GM19372 (cell line): Measurements from ENCODE around the gene CEP44.
A peak's percentile ranks its signal among the peaks of the same experiment; 100 is the strongest.
"Not testable (repeated sequence)": the region's sequence is repeated elsewhere in the genome, so short reads cannot be mapped to it uniquely, and the experiment has no call there.

Experiments used
- ATAC-seq: cut with Tn5 transposase; IDR thresholded peaks from one replicate; pipeline ENCODE4 v1.9.1; 2021; ENCODE audit warnings: mild to moderate bottlenecking, low read depth, moderate library complexity; ENCODE audit not compliant: unreplicated experiment

CEP44 gene

GRCh38 chr4:174277433-174277832 is 6.3 kb upstream of the CEP44 start:
- ATAC-seq, result no peak

DNA sequence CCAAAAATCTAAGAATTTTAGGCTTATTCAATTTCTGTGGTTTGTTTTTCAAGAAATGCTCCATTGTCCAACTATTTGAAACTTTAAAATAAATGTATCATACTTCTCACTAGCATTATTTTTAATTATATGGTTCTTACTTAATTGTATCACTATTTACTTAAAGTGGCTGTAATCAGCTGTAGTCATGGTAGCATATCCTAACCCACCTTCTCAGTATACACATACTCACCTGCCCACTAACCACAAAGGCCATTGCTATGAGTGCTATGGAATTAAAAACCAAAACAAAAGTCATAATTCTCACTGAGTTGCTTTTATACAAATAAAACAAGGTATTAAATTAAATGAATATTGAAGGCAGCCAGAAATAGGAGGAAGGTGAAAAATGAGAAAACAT is 5.2 kb upstream of the CEP44 start:
- no peak for ATAC-seq

DNA sequence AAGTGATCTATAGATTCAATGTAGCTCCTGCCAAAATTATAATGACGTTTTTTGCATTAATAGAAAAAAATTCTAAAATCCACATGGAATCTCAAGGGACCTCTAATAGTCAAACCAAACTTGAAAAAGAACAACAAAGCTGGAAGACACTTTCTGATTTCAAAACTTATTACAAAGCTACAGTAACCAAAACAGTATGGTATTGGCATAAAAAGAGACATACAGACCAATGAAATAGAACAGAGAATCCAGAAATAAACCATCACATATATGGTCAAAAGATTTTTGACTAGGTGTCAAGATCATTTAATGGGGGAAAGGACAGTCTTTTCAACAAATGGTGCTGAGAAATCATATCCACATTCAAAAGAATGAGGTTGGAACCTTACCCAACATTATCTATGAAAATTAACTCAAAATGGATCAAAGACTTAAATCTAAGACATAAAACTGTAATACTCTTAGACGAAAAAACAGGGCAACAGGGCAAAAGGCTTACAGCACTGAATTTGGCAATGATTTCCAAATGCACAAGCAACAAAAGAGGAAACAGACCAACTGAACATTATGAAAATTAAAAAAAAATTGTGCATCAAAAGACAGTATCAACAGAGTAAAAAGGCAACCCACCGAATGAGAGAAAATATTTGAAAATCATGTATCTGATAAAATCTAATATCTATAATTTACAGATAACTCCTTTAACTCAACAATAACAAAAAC is 4.1 kb upstream of the CEP44 start:
- ATAC-seq, result no peak

DNA sequence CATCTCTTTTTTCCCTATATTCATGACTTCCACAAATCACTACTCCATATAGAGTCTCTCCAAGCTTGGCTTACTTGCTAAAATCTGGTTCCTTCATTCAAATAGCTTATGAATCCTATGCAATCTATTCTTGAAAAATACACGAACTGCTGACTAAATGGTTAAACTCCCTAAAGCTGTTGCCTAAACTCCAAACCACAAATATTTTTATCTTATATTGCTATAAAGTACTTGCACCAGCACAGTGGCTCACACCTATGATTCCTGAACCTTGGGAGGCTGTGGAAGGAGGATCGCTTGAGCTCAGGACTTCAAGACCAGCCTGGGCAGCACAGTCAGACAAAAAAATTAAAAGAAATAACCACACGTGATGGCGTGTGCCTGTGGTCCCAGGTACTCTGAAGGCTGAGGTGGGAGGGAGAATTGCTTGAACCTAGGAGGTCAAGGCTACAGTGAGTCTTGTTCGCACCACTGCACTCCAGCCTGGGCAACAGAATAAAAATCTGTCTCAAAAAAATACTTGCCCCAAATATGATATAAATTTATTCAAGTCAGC is 2.5 kb upstream of the CEP44 start:
- no peak for ATAC-seq

DNA sequence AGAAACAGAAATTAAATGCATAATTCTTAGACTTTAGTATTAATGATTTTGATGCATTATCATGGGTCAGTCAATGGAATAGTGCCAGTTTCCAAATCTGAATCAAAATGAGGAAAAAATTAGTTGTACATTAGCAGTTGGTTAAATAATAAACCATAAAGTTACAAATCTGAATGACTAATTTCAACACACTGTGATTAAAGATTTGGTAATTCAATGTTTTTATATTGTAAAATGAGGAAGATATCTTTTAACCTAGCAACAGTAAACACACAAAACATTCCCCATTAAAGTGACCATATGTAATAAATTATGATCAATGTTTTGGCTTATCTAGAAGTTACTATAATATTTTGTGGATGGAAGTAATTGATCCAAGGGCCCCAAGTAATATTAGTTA is 1.8 kb upstream of the CEP44 start:
- ATAC-seq, result no peak

DNA sequence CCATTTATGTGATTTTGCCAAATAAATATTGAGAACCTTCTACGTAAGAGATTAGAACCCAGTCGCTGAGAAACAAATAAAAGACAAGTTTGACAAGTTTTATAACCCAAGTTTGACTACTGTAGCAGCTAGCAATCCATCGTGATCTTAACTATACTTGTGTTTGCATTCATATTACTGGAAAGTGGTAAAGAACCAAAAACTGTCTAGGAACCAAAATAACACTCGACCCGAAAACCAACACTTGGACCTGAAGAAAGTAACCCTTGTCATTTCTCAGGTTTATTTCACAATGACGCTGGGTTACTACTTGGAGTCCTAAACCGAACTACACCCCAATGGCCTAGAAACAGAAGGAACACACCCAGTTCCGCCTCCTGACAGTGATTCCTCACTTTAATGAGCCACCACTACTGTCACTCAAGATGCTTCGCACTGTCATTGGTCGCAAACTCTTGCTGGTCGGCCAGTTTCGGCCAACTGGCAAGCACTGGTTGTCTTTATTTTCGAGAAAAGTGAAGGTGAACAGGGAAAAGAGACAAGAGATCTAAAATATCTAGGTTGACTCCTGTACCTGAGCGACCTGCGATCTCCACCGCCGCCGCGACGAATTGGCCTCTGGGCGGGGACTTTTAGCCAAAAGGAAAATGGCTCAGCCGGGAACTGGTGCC is 740 bp upstream of the CEP44 start:
- peak; percentile 98 for ATAC-seq

DNA sequence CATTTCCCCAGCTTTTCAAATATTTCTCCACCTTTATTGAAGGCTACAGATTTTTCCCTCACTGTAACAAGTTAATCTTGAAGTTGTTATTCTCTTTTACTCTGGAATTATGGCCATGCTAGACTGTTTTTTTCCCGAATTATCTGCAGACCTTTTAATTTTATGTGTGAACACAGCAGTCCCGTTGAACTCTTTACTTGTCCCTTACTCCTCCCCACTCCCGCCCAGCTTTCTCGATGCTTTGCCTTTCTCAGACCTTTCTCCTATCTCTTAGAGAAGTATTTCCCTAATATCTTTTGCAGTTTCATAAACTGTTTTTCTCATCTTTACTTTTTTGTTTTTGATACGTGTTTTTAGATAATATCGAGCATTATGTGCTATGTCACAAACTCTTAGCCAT is 776 bp downstream of the CEP44 start:
- no peak for ATAC-seq

- no peak for ATAC-seq
Measured at GRCh38 chr4:174286870-174287269, 3.2 kb downstream of the CEP44 start.

GRCh38 chr4:174292473-174292872 is 8.8 kb downstream of the CEP44 start:
- ATAC-seq, result no peak

GRCh38 chr4:174294641-174295040 is 10.9 kb downstream of the CEP44 start:
- not testable (repeated sequence) for ATAC-seq

DNA sequence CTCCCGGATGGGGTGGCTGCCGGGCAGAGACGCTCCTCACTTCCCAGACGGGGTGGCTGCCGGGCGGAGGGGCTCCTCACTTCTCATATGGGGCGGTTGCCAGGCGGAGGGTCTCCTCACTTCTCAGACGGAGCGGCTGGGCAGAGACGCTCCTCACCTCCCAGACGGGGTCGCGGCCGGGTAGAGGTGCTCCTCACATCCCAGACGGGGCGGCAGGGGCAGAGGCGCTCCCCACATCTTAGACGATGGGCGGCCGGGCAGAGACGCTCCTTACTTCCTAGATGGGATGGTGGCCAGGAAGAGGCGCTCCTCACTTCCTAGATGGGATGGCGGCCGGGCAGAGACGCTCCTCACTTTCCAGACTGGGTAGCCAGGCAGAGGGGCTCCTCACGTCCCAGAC is 11.4 kb downstream of the CEP44 start:
- not testable (repeated sequence) for ATAC-seq

GRCh38 chr4:174303687-174304086 is 20.0 kb downstream of the CEP44 start:
- no peak for ATAC-seq

- no peak for ATAC-seq
Measured at GRCh38 chr4:174304664-174305063, 21.0 kb downstream of the CEP44 start.

- ATAC-seq, result no peak
Measured at GRCh38 chr4:174305961-174306360, 22.2 kb downstream of the CEP44 start.

GRCh38 chr4:174307694-174308093 is 24.0 kb downstream of the CEP44 start:
- no peak for ATAC-seq

DNA sequence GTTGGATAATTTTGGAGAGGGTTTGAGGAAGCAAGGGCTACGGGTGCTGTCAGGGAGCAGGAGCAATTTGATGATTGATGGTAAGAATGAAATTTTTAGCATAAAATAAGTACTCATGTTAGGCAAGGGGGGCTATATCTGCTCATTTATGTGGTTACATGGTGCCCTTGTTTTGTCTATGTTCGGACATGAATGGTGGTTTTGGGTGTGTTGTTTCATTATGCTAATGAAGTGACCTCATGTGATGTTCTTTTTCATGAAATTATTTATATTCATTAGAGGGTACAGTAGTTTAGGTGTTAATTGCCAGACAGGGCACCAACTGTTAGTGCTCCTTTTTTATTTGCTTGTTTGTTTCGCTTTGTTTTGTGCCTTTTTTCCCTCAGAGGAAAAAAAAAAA is 29.3 kb downstream of the CEP44 start:
- ATAC-seq, result no peak

DNA sequence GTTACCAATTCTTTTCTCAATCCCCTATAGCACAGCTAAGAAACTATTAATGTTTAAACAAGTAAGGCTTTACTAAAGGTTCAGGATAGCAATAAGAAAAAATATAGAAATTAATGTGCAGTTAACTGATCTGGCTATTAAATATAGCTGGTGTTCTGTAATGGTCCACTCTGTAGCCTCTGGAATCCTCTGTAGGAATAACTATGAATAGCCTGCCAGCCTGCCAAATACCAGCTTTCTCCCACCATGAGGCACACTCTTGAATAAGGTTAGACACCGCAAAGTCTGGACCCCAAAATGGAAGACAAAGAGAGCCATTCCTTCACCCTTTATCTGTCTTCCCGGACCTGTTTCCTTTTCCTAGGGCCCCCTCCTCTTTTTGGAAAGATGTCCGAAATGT is 30.6 kb downstream of the CEP44 start:
- ATAC-seq, result no peak

DNA sequence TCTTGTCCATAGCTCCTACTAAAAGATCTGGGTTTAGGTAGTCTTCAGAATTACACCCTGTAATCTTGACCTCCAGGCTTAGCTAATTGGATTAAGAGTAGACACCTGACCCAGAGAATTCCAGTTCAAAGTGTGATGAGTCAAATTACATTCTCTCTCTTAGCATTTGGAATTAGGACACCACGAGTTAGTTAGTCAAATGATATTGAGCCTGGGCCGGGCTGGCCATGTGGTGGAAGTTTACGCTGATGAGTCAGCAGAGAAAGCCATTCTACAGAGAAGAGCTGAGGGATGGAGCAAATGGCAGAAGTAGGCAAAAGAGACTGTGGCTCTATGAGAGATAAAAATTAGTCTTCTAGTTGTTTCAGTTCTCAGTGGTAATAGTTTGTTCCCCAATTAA is 31.1 kb downstream of the CEP44 start:
- ATAC-seq, result no peak

DNA sequence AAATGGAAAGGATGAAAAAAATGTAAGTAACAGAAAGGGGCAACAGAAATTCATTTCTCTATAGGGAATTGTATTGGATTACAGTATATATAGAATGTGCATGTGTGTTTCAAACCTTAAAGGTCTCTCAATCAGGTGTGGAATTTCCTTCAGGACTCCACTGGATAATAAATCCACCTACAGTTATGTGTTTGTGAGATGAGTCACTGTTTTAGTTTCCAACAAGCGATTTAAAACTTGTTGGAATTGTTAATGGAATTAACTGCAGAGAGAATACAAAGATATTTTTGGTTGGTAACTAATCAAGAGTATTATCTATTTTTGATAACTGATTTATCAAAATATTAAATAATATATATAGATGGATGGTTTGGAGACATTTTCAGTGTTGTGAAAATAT is 32.8 kb downstream of the CEP44 start:
- no peak for ATAC-seq

- ATAC-seq, result no peak
Measured at GRCh38 chr4:174316954-174317353, 33.2 kb downstream of the CEP44 start.

GRCh38 chr4:174317531-174317930 is 33.8 kb downstream of the CEP44 start:
- ATAC-seq, result no peak
